K562 (cell line): Measurements from ENCODE around the gene ARHGAP10. TPM values are rescaled to one million over a fixed set of nuclear protein-coding genes. Genes with fewer than 3 reads are reported as not detected.

Experiments used
- ATAC-seq: fragments of 200-7000 bp; cut with Tn5 transposase; 3 replicates; pipeline ENCODE4 v1.9.1; 2020; ENCODE audit warnings: moderate library complexity
- BruUV-seq: library from RNA; stranded (reverse); fragments of 400-500 nt; replicated peaks from 2 replicates; lab custom pipeline; 2021; lab: Mats Ljungman, UMichigan
- CTCF ChIA-PET: fragments of 300-600 bp; formaldehyde crosslinking; extraction: SDS; loops from one replicate; lab custom pipeline; 2021; ENCODE audit warnings: low intra/inter-chr PET ratio; lab: Yijun Ruan, JAX
- POLR2A ChIA-PET: fragments of 300-600, 350-650 bp; sonication (Branson Sonifier 250); formaldehyde crosslinking; extraction: SDS; loops from one replicate; lab custom pipeline; 2021; ENCODE audit warnings: antibody characterized with exemption, inconsistent platforms; lab: Yijun Ruan, JAX
- DNase-seq, 4 experiments: peaks; one replicate each; pipeline versions ENCODE4 v3.0.0 to v3.0.0-alpha.2; 2011 to 2018; ENCODE audit warnings: low spot score in 3 of 4, mixed read lengths in 3 of 4; ENCODE audit errors: extremely low read depth in 1 of 4
- FAIRE-seq: peaks from 2 replicates; lab custom pipeline; 2011; peaks lifted over from hg19 to GRCh38; lab: Jason Lieb, UNC
- H2AFZ ChIP-seq: 2 replicates; pipeline ENCODE4 v1.6.0; 2011; ENCODE audit warnings: low read depth, low read length, control low read depth, inconsistent platforms
- H3K27ac ChIP-seq: fragments of 200-600 bp; 3 replicates; pipeline ENCODE4 v1.8.0; 2011; ENCODE audit warnings: low read depth, mild to moderate bottlenecking, control low read depth, inconsistent platforms, low read length, moderate library complexity, mixed read lengths; ENCODE audit errors: extremely low read depth
- H3K27me3 ChIP-seq, 2 experiments: fragments of 300-600 bp in 1 of 2; 2 replicates in 1 of 2; 3 replicates in 1 of 2; pipeline versions ENCODE4 v1.6.0 to v1.8.0; 2011; ENCODE audit warnings: inconsistent platforms in 2 of 2, low read length in 2 of 2, mild to moderate bottlenecking in 1 of 2, mixed read lengths in 1 of 2, moderate library complexity in 1 of 2; ENCODE audit not compliant: control insufficient read depth in 2 of 2, insufficient read depth in 2 of 2
- H3K36me3 ChIP-seq: fragments of 300-600 bp; 3 replicates; pipeline ENCODE4 v1.8.0; 2011; ENCODE audit warnings: mild to moderate bottlenecking, low read length, inconsistent platforms; ENCODE audit not compliant: control insufficient read depth, insufficient read depth
- H3K4me1 ChIP-seq, 2 experiments: fragments of 200-600 bp in 1 of 2; replicated peaks in 1 of 2; 2 replicates in 1 of 2; 3 replicates in 1 of 2; pipeline versions ENCODE4 v1.5.1 to v1.8.0; 2011; ENCODE audit warnings: inconsistent platforms in 2 of 2, low read length in 2 of 2, mild to moderate bottlenecking in 1 of 2, mixed read lengths in 1 of 2, moderate library complexity in 1 of 2; ENCODE audit not compliant: control insufficient read depth in 2 of 2, insufficient read depth in 2 of 2
- H3K4me2 ChIP-seq: 2 replicates; pipeline ENCODE4 v1.6.1; 2011; ENCODE audit warnings: low read length, control low read depth, inconsistent platforms, mixed read lengths; ENCODE audit not compliant: insufficient read depth
- H3K4me3 ChIP-seq: fragments of 200-600 bp; sonication (generic), shearing (Covaris generic); 2 replicates; pipeline ENCODE4 v1.5.1; 2016; ENCODE audit warnings: control low read depth, inconsistent platforms
- H3K79me2 ChIP-seq: fragments of 200-600 bp; 3 replicates; pipeline ENCODE4 v1.8.0; 2011; ENCODE audit warnings: low read length, inconsistent platforms; ENCODE audit not compliant: control insufficient read depth, insufficient read depth
- H3K9ac ChIP-seq, 2 experiments: 2 replicates each; pipeline versions ENCODE4 v1.6.0 to v1.6.1; 2011; ENCODE audit warnings: low read depth in 2 of 2, low read length in 2 of 2, control low read depth in 1 of 2, inconsistent platforms in 1 of 2, mild to moderate bottlenecking in 1 of 2, mixed read lengths in 1 of 2; ENCODE audit not compliant: insufficient read depth in 1 of 2
- H3K9me1 ChIP-seq: one replicate; pipeline ENCODE4 v1.6.0; 2011; ENCODE audit warnings: inconsistent platforms, mild to moderate bottlenecking, low read length, moderate library complexity; ENCODE audit not compliant: control insufficient read depth, insufficient read depth
- H3K9me3 ChIP-seq: replicated peaks from 2 replicates; pipeline ENCODE4 v1.5.1; 2011; ENCODE audit warnings: low read depth, low read length, inconsistent platforms; ENCODE audit not compliant: control insufficient read depth, insufficient read depth
- H4K20me1 ChIP-seq: replicated peaks from 2 replicates; pipeline ENCODE4 v1.6.1; 2011; ENCODE audit warnings: low read length, inconsistent platforms, mixed read lengths; ENCODE audit not compliant: control insufficient read depth, insufficient read depth
- BCL6 ChIP-seq: fragments of 250-450 bp; sonication (Bioruptor Pico); IDR thresholded peaks from 2 replicates; pipeline ENCODE4 v1.4.0; 2020
- CCAR2 ChIP-seq: fragments of 200-400 bp; formaldehyde crosslinking; IDR thresholded peaks from 2 replicates; pipeline ENCODE4 v1.6.1; 2017; ENCODE audit warnings: mild to moderate bottlenecking, low read depth, low read length
- CREBBP ChIP-seq: IDR thresholded peaks from one replicate; pipeline ENCODE4 v1.6.1; 2012; ENCODE audit warnings: low read depth, mild to moderate bottlenecking, control low read depth, inconsistent platforms, low read length
- CTBP1 ChIP-seq: fragments of 450-650 bp; IDR thresholded peaks from 2 replicates; pipeline ENCODE4 v1.6.1; 2016; ENCODE audit warnings: borderline replicate concordance
- HDAC2 ChIP-seq: fragments of 450-650 bp; IDR thresholded peaks from 2 replicates; pipeline ENCODE4 v1.6.1; 2016; ENCODE audit warnings: mild to moderate bottlenecking
- NR0B1 ChIP-seq: fragments of 450-650 bp; IDR thresholded peaks from one replicate; pipeline ENCODE4 v1.6.1; 2018; ENCODE audit warnings: mild to moderate bottlenecking, moderate library complexity; ENCODE audit not compliant: partially characterized antibody
- OTX1 ChIP-seq: fragments of 450-650 bp; formaldehyde crosslinking; IDR thresholded peaks from 2 replicates; pipeline ENCODE4 v1.4.0; 2022; ENCODE audit warnings: mild to moderate bottlenecking
- POLR2A ChIP-seq: fragments of 450-650 bp; conservative IDR thresholded peaks from 2 replicates; pipeline ENCODE4 v1.6.1; 2016
- RBM25 ChIP-seq: fragments of 200-400 bp; formaldehyde crosslinking; IDR thresholded peaks from 2 replicates; pipeline ENCODE4 v1.6.1; 2018; ENCODE audit warnings: low read length, low read depth, moderate library complexity; ENCODE audit not compliant: severe bottlenecking
- SIN3A ChIP-seq, 2 experiments: fragments of 150-350 bp in 1 of 2; IDR thresholded peaks; 2 replicates each; pipeline ENCODE4 v1.6.1; 2011 to 2016; ENCODE audit warnings: borderline replicate concordance in 2 of 2, low read depth in 2 of 2, low read length in 2 of 2, mild to moderate bottlenecking in 2 of 2, moderate library complexity in 2 of 2; ENCODE audit not compliant: control insufficient read depth in 1 of 2
- TBL1XR1 ChIP-seq, 2 experiments: IDR thresholded peaks; 2 replicates each; pipeline ENCODE4 v1.6.1; 2012; ENCODE audit warnings: improper control_type of control experiment in 2 of 2, low read length in 2 of 2, mild to moderate bottlenecking in 1 of 2
- ZNF408 ChIP-seq: fragments of 250-450 bp; sonication (Bioruptor Pico); IDR thresholded peaks from 2 replicates; pipeline ENCODE4 v1.4.0; 2020; ENCODE audit warnings: low read depth, mild to moderate bottlenecking, moderate library complexity
- ZNF707 ChIP-seq: fragments of 250-450 bp; sonication (Bioruptor Pico); conservative IDR thresholded peaks from 2 replicates; pipeline ENCODE4 v1.8.0; 2022; ENCODE audit warnings: inconsistent platforms, mild to moderate bottlenecking, moderate library complexity
- WGBS: fragments of 100-300 bp; shearing (Covaris generic); methylation state at CpG from one replicate; pipeline ENCODE4 v1.1.6; 2016; ENCODE audit warnings: low coverage, mixed read lengths; ENCODE audit not compliant: insufficient coverage; ENCODE audit errors: missing lambda C conversion rate; 5-methylcytosine and 5-hydroxymethylcytosine counted together
- in situ Hi-C: fragments of 300-500 bp; cut with MboI; formaldehyde crosslinking; loops from 4 replicates; pipeline ENCODE4 v1.15.0; 2018; ENCODE audit warnings: inconsistent platforms, mixed read lengths
- intact Hi-C: fragments of 100-400 bp; cut with micrococcal nuclease; formaldehyde crosslinking; loops from 2 replicates; pipeline ENCODE4 v1.14.2; 2022
- polyA plus RNA-seq, 8 experiments: library from polyadenylated mRNA; depleted of rRNA in 4 of 8; stranded (reverse) in 5 of 8; unstranded in 3 of 8; fragments of >200 nt; fragmentation: Nextera tagmentation in 2 of 8; fragmentation: Illumina TruSeq in 1 of 8; extraction: Ambion mirVana in 2 of 8; extraction: Trizol in 1 of 8; gene quantifications; 2 replicates each; pipeline versions ENCODE4 v1.2.1 to v1.2.3, GENCODE V29; 2011 to 2014; ENCODE audit warnings: inconsistent platforms in 1 of 8, missing spikeins in 1 of 8
- total RNA-seq, 7 experiments: library from RNA; depleted of rRNA in 6 of 7; stranded (reverse); fragments of >200 nt in 6 of 7; fragmentation: Illumina TruSeq in 2 of 7; extraction: Trizol in 2 of 7; gene quantifications; 2 replicates each; pipeline versions ENCODE4 v1.2.1 to v1.2.3, GENCODE V29; 2011 to 2021; ENCODE audit warnings: low replicate concordance in 1 of 7
- TF ChIP-seq, protein P1 (sequence below): fragments of 250-450 bp; sonication (Bioruptor Pico); IDR thresholded peaks from 2 replicates; pipeline ENCODE4 v1.8.0; 2021; ENCODE audit warnings: borderline replicate concordance, mild to moderate bottlenecking, moderate library complexity; ENCODE audit not compliant: poor library complexity, severe bottlenecking
- TF ChIP-seq, protein P2 (sequence below): fragments of 450-650 bp; IDR thresholded peaks from 2 replicates; pipeline ENCODE4 v1.6.1; 2016; ENCODE audit warnings: low read depth

ARHGAP10 gene
- total and polyA plus RNA-seq, 9 of the 15 experiments (the other 6 are each of a cell fraction or from before 2014, with no cell fraction given), result 0.03 to 0.22 (median 0.06) TPM; not detected in 3

- H3K9me3 ChIP-seq, result no peaks in the 10 kb centered on the region
- no peak for ATAC-seq
- WGBS, result 0% methylated on average over 3 of the region's 3 CpGs
- POLR2A ChIA-PET, result no interaction called here
- H3K9ac ChIP-seq, result no peak overlapping the region
- no peak overlapping the region for H3K4me2 ChIP-seq
- no peak overlapping the region for H2AFZ ChIP-seq
- no peaks in the 10 kb centered on the region for H3K79me2 ChIP-seq
- in situ Hi-C loops (no loop called here), intact Hi-C loops (no loop called here)
- H3K27ac ChIP-seq, result no peak overlapping the region
- DNase-seq, result no peak
- FAIRE-seq, result no peak
- H3K27me3 ChIP-seq, result no peaks in the 10 kb centered on the region
- BruUV-seq, result no TSS peak
- CTCF ChIA-PET, result no interaction called here
- no peaks in the 10 kb centered on the region for H4K20me1 ChIP-seq
- H3K9me1 ChIP-seq, result no peaks in the 10 kb centered on the region
- H3K4me3 ChIP-seq, result no peak overlapping the region
- H3K36me3 ChIP-seq, result no peaks in the 10 kb centered on the region
- no peaks in the 10 kb centered on the region for H3K4me1 ChIP-seq
- TF ChIP-seq CTBP1 (no peak), POLR2A (no peak), HDAC2 (no peak), TBL1XR1 (IDR thresholded peaks at IDR 0.05; ENCODE audit: low read length in 2 of 2) (no peak), NR0B1 (no peak), ZNF408 (CRISPR knock-in tag) (no peak), BCL6 (no peak), ZNF707 (CRISPR knock-in tag) (no peak), RBM25 (no peak), OTX1 (CRISPR knock-in tag) (no peak), CCAR2 (no peak), CREBBP (no peak), SIN3A (IDR thresholded peaks at IDR 0.05; ENCODE audit: borderline replicate concordance in 2 of 2, control insufficient read depth in 1 of 2, low read depth in 2 of 2, low read length in 2 of 2) (no peak)
- TF ChIP-seq, protein P1, sequence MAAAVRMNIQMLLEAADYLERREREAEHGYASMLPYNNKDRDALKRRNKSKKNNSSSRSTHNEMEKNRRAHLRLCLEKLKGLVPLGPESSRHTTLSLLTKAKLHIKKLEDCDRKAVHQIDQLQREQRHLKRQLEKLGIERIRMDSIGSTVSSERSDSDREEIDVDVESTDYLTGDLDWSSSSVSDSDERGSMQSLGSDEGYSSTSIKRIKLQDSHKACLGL (CRISPR knock-in tag), result no peak
- TF ChIP-seq, protein P2, sequence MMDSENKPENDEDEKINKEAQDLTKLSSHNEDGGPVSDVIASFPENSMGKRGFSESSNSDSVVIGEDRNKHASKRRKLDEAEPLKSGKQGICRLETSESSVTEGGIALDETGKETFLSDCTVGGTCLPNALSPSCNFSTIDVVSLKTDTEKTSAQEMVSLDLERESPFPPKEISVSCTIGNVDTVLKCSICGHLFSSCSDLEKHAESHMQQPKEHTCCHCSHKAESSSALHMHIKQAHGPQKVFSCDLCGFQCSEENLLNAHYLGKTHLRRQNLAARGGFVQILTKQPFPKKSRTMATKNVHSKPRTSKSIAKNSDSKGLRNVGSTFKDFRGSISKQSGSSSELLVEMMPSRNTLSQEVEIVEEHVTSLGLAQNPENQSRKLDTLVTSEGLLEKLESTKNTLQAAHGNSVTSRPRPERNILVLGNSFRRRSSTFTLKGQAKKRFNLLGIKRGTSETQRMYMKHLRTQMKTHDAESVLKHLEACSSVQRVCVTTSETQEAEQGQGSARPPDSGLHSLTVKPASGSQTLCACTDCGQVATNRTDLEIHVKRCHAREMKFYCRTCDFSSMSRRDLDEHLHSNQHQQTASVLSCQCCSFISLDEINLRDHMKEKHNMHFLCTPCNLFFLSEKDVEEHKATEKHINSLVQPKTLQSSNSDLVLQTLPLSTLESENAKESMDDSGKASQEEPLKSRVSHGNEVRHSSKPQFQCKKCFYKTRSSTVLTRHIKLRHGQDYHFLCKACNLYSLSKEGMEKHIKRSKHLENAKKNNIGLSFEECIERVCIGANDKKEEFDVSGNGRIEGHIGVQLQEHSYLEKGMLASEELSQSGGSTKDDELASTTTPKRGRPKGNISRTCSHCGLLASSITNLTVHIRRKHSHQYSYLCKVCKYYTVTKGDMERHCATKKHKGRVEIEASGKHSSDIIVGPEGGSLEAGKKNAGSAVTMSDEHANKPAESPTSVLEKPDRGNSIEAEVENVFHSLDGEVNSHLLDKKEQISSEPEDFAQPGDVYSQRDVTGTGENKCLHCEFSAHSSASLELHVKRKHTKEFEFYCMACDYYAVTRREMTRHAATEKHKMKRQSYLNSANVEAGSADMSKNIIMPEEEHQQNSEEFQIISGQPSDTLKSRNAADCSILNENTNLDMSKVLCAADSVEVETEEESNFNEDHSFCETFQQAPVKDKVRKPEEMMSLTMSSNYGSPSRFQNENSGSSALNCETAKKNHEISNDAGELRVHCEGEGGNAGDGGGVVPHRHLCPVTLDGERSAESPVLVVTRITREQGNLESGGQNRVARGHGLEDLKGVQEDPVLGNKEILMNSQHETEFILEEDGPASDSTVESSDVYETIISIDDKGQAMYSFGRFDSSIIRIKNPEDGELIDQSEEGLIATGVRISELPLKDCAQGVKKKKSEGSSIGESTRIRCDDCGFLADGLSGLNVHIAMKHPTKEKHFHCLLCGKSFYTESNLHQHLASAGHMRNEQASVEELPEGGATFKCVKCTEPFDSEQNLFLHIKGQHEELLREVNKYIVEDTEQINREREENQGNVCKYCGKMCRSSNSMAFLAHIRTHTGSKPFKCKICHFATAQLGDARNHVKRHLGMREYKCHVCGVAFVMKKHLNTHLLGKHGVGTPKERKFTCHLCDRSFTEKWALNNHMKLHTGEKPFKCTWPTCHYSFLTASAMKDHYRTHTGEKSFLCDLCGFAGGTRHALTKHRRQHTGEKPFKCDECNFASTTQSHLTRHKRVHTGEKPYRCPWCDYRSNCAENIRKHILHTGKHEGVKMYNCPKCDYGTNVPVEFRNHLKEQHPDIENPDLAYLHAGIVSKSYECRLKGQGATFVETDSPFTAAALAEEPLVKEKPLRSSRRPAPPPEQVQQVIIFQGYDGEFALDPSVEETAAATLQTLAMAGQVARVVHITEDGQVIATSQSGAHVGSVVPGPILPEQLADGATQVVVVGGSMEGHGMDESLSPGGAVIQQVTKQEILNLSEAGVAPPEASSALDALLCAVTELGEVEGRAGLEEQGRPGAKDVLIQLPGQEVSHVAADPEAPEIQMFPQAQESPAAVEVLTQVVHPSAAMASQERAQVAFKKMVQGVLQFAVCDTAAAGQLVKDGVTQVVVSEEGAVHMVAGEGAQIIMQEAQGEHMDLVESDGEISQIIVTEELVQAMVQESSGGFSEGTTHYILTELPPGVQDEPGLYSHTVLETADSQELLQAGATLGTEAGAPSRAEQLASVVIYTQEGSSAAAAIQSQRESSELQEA, result no peak
These were observed 225.6 kb downstream of the ARHGAP10 start for GRCh38 chr4:147957446-147957845.
